H9 (cell line): ENCODE data around the gene PPFIBP2. TPM values are rescaled to one million over a fixed set of nuclear protein-coding genes. Genes with fewer than 3 reads are reported as not detected.

Source experiments
- DNase-seq: peaks from one replicate; pipeline ENCODE4 v3.0.0-alpha.2; 2017
- H2AFZ ChIP-seq: one replicate; pipeline ENCODE4 v1.6.1; 2013; ENCODE audit warnings: mild to moderate bottlenecking, low read length, control low read depth, moderate library complexity
- H2AK5ac ChIP-seq: 2 replicates; pipeline ENCODE4 v1.6.1; 2013; ENCODE audit warnings: low read length, control low read depth, mixed read lengths; ENCODE audit not compliant: insufficient read length
- H2BK120ac ChIP-seq: one replicate; pipeline ENCODE4 v1.6.1; 2013; ENCODE audit warnings: low read depth, mild to moderate bottlenecking, low read length, control low read depth, inconsistent platforms; ENCODE audit not compliant: poor library complexity, severe bottlenecking
- H2BK12ac ChIP-seq: 2 replicates; pipeline ENCODE4 v1.6.1; 2013; ENCODE audit warnings: low read length, control low read depth, mixed read lengths, low read depth; ENCODE audit not compliant: insufficient read length
- H2BK15ac ChIP-seq: 2 replicates; pipeline ENCODE4 v1.6.1; 2013; ENCODE audit warnings: low read depth, low read length, control low read depth
- H2BK20ac ChIP-seq: one replicate; pipeline ENCODE4 v1.6.1; 2013; ENCODE audit warnings: low read depth, mild to moderate bottlenecking, low read length, control low read depth, inconsistent platforms; ENCODE audit not compliant: poor library complexity, severe bottlenecking
- H2BK5ac ChIP-seq: 2 replicates; pipeline ENCODE4 v1.6.1; 2013; ENCODE audit warnings: low read length, control low read depth, mixed read lengths; ENCODE audit not compliant: insufficient read length
- H3K14ac ChIP-seq: 2 replicates; pipeline ENCODE4 v1.6.1; 2013; ENCODE audit warnings: low read length, control low read depth; ENCODE audit not compliant: insufficient read depth
- H3K18ac ChIP-seq: 2 replicates; pipeline ENCODE4 v1.6.1; 2013; ENCODE audit warnings: low read depth, mild to moderate bottlenecking, mixed read lengths, low read length, control low read depth; ENCODE audit not compliant: insufficient read length
- H3K23ac ChIP-seq: 2 replicates; pipeline ENCODE4 v1.6.1; 2013; ENCODE audit warnings: low read length, control low read depth, mixed read lengths, low read depth; ENCODE audit not compliant: insufficient read length
- H3K23me2 ChIP-seq: 2 replicates; pipeline ENCODE4 v1.6.1; 2013; ENCODE audit warnings: low read depth, mild to moderate bottlenecking, mixed read lengths, low read length, control low read depth; ENCODE audit not compliant: insufficient read length, poor library complexity, severe bottlenecking
- H3K27ac ChIP-seq: 2 replicates; pipeline ENCODE4 v1.5.1; 2013; ENCODE audit warnings: low read length, control low read depth, mixed read lengths, low read depth; ENCODE audit not compliant: insufficient read length
- H3K27me3 ChIP-seq: 2 replicates; pipeline ENCODE4 v1.6.1; 2013; ENCODE audit warnings: low read length, control low read depth, inconsistent platforms; ENCODE audit not compliant: insufficient read depth
- H3K4ac ChIP-seq: 2 replicates; pipeline ENCODE4 v1.6.1; 2013; ENCODE audit warnings: low read depth, mild to moderate bottlenecking, control low read depth, inconsistent platforms, low read length, moderate library complexity
- H3K4me1 ChIP-seq: 2 replicates; pipeline ENCODE4 v1.6.1; 2013; ENCODE audit warnings: low read length, control low read depth, inconsistent platforms; ENCODE audit not compliant: insufficient read depth
- H3K4me2 ChIP-seq: 2 replicates; pipeline ENCODE4 v1.6.1; 2013; ENCODE audit warnings: low read length, control low read depth, mixed read lengths; ENCODE audit not compliant: insufficient read length, insufficient read depth
- H3K56ac ChIP-seq: 2 replicates; pipeline ENCODE4 v1.6.1; 2013; ENCODE audit warnings: low read depth, mild to moderate bottlenecking, mixed read lengths, low read length, control low read depth; ENCODE audit not compliant: insufficient read length
- H3K79me1 ChIP-seq: 2 replicates; pipeline ENCODE4 v1.6.1; 2013; ENCODE audit warnings: low read depth, mild to moderate bottlenecking, moderate library complexity, low read length, control low read depth, inconsistent platforms; ENCODE audit not compliant: insufficient read depth, poor library complexity, severe bottlenecking
- H3K79me2 ChIP-seq: 2 replicates; pipeline ENCODE4 v1.6.1; 2013; ENCODE audit warnings: low read length, control low read depth, inconsistent platforms; ENCODE audit not compliant: insufficient read depth
- H3K9ac ChIP-seq: 2 replicates; pipeline ENCODE4 v1.6.1; 2013; ENCODE audit warnings: low read length, control low read depth, mixed read lengths; ENCODE audit not compliant: insufficient read length; ENCODE audit errors: extremely low read depth
- H3K9me3 ChIP-seq: one replicate; pipeline ENCODE4 v1.6.1; 2013; ENCODE audit warnings: low read depth, low read length, inconsistent platforms; ENCODE audit not compliant: control insufficient read depth
- H3T11ph ChIP-seq: one replicate; pipeline ENCODE4 v1.6.1; 2013; ENCODE audit warnings: mild to moderate bottlenecking, low read length, control low read depth, inconsistent platforms
- H4K20me1 ChIP-seq: one replicate; pipeline ENCODE4 v1.6.1; 2013; ENCODE audit not compliant: control insufficient read depth, insufficient read length, insufficient read depth
- H4K5ac ChIP-seq: 2 replicates; pipeline ENCODE4 v1.6.1; 2013; ENCODE audit warnings: low read depth, mild to moderate bottlenecking, mixed read lengths, low read length, control low read depth; ENCODE audit not compliant: insufficient read length
- H4K8ac ChIP-seq: replicated peaks from 2 replicates; pipeline ENCODE4 v1.6.1; 2013; ENCODE audit warnings: low read length, control low read depth, mixed read lengths, low read depth; ENCODE audit not compliant: insufficient read length
- H4K91ac ChIP-seq: 2 replicates; pipeline ENCODE4 v1.6.1; 2013; ENCODE audit warnings: low read depth, mild to moderate bottlenecking, moderate library complexity, mixed read lengths, low read length, control low read depth; ENCODE audit not compliant: insufficient read length
- H3K27ac Mint-ChIP-seq, 3 experiments: 2 replicates in 2 of 3; 3 replicates in 1 of 3; pipeline ENCODE4 v1.8.0; 2020 to 2021; ENCODE audit warnings: mixed read lengths in 3 of 3, mild to moderate bottlenecking in 1 of 3, moderate library complexity in 1 of 3
- H3K27me3 Mint-ChIP-seq: 2 replicates; pipeline ENCODE4 v1.8.0; 2021; ENCODE audit warnings: low read depth, mild to moderate bottlenecking, moderate library complexity, mixed read lengths
- H3K36me3 Mint-ChIP-seq, 3 experiments: 2 replicates in 2 of 3; 3 replicates in 1 of 3; pipeline ENCODE4 v1.8.0; 2020 to 2021; ENCODE audit warnings: low read depth in 3 of 3, mixed read lengths in 3 of 3; ENCODE audit not compliant: insufficient read depth in 1 of 3
- H3K4me1 Mint-ChIP-seq, 2 experiments: 2 replicates each; pipeline ENCODE4 v1.8.0; 2020; ENCODE audit warnings: mixed read lengths in 2 of 2
- H3K4me3 Mint-ChIP-seq, 2 experiments: 2 replicates in 1 of 2; 3 replicates in 1 of 2; pipeline ENCODE4 v1.8.0; 2020 to 2021; ENCODE audit warnings: mild to moderate bottlenecking in 2 of 2, mixed read lengths in 2 of 2, moderate library complexity in 1 of 2
- H3K9me3 Mint-ChIP-seq, 2 experiments: 2 replicates in 1 of 2; 3 replicates in 1 of 2; pipeline ENCODE4 v1.8.0; 2020; ENCODE audit warnings: mild to moderate bottlenecking in 2 of 2, mixed read lengths in 2 of 2, moderate library complexity in 1 of 2
- WGBS: extraction: QIAGEN DNeasy Blood & Tissue Kit; methylation state at CpG from one replicate; pipeline ENCODE4 v1.1.7; 2013; ENCODE audit warnings: missing lambda C conversion rate, low lambda C conversion rate, mixed read lengths; ENCODE audit not compliant: insufficient read length; ENCODE audit errors: extremely low coverage; 5-methylcytosine and 5-hydroxymethylcytosine counted together
- total RNA-seq: library from RNA; stranded (reverse); gene quantifications from 2 replicates; pipeline ENCODE4 v1.2.1, GENCODE V29; 2021
- TF ChIP-seq, protein P1 (sequence below): fragments of 200-600 bp; sonication (generic); conservative IDR thresholded peaks from 3 replicates; pipeline ENCODE4 v1.8.0; 2021; ENCODE audit warnings: antibody characterized with exemption, mild to moderate bottlenecking

The PPFIBP2 gene
- total RNA-seq, 1 experiment from 2014 or later, result 8.3 TPM

DNA sequence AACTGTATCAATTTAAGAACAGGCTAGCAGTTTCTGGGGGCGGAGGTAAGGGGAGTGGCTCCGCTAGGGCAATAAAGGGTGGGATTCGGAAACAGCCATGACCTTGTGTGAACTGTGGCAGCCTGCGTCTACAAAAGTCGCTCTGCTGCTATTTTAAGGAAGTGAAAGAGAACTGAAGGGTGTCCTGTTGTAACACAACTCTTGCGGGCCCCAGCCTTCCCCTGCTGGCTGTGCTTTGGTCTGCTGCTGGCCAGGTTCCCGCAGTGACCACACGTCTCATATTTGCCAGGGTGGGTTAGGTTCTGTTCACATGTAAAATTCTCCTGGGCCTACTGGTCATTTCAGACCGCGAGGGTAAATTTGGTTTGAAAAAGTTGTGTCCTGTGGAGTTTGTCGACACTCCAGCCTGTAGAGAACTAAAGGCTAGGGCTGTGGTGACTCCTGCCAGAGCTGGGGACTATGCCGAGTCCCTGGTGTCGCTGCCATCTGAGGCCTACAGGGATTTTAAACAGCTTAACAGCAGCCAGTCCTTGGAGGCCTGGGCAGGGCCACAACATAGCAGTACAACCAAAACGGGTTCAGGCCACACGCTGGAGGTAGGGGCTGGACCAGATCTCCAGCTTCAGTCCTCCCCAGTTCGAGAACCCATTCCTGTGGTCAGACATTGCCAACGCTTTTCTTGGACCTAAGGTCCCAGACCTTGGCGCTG, 1.1 kb upstream of the PPFIBP2 start:
- Mint-ChIP-seq H3K36me3 (peaks cover 0 to 3% (median 0%) of the 10 kb centered on the region in 3 experiments; a peak in 1 of 7 replicates), H3K27me3 (peaks cover 34% of the 10 kb centered on the region), H3K4me3 (peak overlapping the region; percentile 78 to 87), H3K4me1 (peaks cover 26 to 29% of the 10 kb centered on the region in 2 experiments), H3K27ac (no peak overlapping the region), H3K9me3 (no peaks in the 10 kb centered on the region)
- Histone ChIP-seq H3K9ac (no peak overlapping the region), H3K79me2 (no peaks in the 10 kb centered on the region), H3K56ac (no peak overlapping the region), H3K4me2 (peak overlapping the region; percentile 71), H2BK15ac (no peak overlapping the region), H3K14ac (no peak overlapping the region), H2BK12ac (no peak overlapping the region), H3K4ac (no peak overlapping the region), H3K18ac (no peak overlapping the region), H2BK120ac (no peak overlapping the region), H3K27me3 (peaks cover 3% of the 10 kb centered on the region; the same call in 1 of the 2 replicates), H4K5ac (no peak overlapping the region), H2BK20ac (no peak overlapping the region), H2AFZ (peak overlapping the region; percentile 49), H3K79me1 (no peaks in the 10 kb centered on the region), H4K91ac (no peak overlapping the region), H3K23me2 (peaks cover 14% of the 10 kb centered on the region), H3K4me1 (no peaks in the 10 kb centered on the region), H2AK5ac (no peak overlapping the region), H4K8ac (no peak overlapping the region), H2BK5ac (no peak overlapping the region), H3T11ph (no peak overlapping the region), H4K20me1 (no peaks in the 10 kb centered on the region), H3K9me3 (no peaks in the 10 kb centered on the region), H3K23ac (no peak overlapping the region), H3K27ac (no peak overlapping the region)
- no CpG with 5 or more reads among the region's 18 CpGs for WGBS
- no peak for DNase-seq
- TF ChIP-seq, protein P1, sequence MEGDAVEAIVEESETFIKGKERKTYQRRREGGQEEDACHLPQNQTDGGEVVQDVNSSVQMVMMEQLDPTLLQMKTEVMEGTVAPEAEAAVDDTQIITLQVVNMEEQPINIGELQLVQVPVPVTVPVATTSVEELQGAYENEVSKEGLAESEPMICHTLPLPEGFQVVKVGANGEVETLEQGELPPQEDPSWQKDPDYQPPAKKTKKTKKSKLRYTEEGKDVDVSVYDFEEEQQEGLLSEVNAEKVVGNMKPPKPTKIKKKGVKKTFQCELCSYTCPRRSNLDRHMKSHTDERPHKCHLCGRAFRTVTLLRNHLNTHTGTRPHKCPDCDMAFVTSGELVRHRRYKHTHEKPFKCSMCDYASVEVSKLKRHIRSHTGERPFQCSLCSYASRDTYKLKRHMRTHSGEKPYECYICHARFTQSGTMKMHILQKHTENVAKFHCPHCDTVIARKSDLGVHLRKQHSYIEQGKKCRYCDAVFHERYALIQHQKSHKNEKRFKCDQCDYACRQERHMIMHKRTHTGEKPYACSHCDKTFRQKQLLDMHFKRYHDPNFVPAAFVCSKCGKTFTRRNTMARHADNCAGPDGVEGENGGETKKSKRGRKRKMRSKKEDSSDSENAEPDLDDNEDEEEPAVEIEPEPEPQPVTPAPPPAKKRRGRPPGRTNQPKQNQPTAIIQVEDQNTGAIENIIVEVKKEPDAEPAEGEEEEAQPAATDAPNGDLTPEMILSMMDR, result no peak
